ENCODE results near the gene TNNT2.

GRCh38 chr1:201384406-201384782, 6.9 kb upstream of the TNNT2 start:
- TF ChIP-seq NFIC (IDR thresholded peaks at IDR 0.05) (no peak), RAD21 (IDR thresholded peaks at IDR 0.05; ENCODE audit: low read depth) (no peak), CEBPB (IDR thresholded peaks at IDR 0.05) (no peak), MAX (IDR thresholded peaks at IDR 0.05) (no peak), YY1 (IDR thresholded peaks at IDR 0.05; ENCODE audit: low read depth) (no peak), EP300 (IDR thresholded peaks at IDR 0.05; ENCODE audit: borderline replicate concordance) (no peak), FOXM1 (IDR thresholded peaks at IDR 0.05; ENCODE audit: borderline replicate concordance, low read depth) (no peak)
